A549 (cell line): ENCODE results near the gene DPP10. TPM values are rescaled to one million over a fixed set of nuclear protein-coding genes. Genes with fewer than 3 reads are reported as not detected.

Experiments
- ATAC-seq, 2 experiments: fragments of 200-7000 bp in 1 of 2; fragments of >200 bp in 1 of 2; cut with Nextera tagmentation in 1 of 2; cut with Tn5 transposase in 1 of 2; 3 replicates each; pipeline versions ENCODE4 v1.8.0 to v1.9.1; 2018 to 2020; ENCODE audit warnings: mild to moderate bottlenecking in 1 of 2, moderate library complexity in 1 of 2
- CTCF ChIA-PET: fragments of 300-600 bp; sonication (Branson Sonifier 250); formaldehyde crosslinking; extraction: SDS; loops from one replicate; lab custom pipeline; 2021; ENCODE audit warnings: antibody characterized with exemption, inconsistent platforms; lab: Yijun Ruan, JAX
- POLR2A ChIA-PET: fragments of 350-600 bp; formaldehyde crosslinking; extraction: SDS; loops from one replicate; lab custom pipeline; 2021; ENCODE audit warnings: antibody characterized with exemption, inconsistent platforms; lab: Yijun Ruan, JAX
- DNase-seq, 2 experiments: peaks; one replicate each; pipeline versions ENCODE4 v3.0.0 to v3.0.0-alpha.2; 2011 to 2016; ENCODE audit warnings: low read depth in 1 of 2, low spot score in 1 of 2
- FAIRE-seq: peaks from 2 replicates; lab custom pipeline; 2011; peaks lifted over from hg19 to GRCh38; lab: Jason Lieb, UNC
- H3K27ac ChIP-seq, 2 experiments: fragments of >200 bp; sonication (Bioruptor Twin); formaldehyde crosslinking; 3 replicates each; pipeline ENCODE4 v1.5.1; 2016 to 2017
- H3K4me1 ChIP-seq: fragments of >200 bp; sonication (Bioruptor Twin); formaldehyde crosslinking; 3 replicates; pipeline ENCODE4 v1.6.1; 2016
- H3K4me2 ChIP-seq: fragments of >200 bp; sonication (Bioruptor Twin); formaldehyde crosslinking; 3 replicates; pipeline ENCODE4 v1.6.1; 2016
- H3K4me3 ChIP-seq: fragments of >200 bp; sonication (Bioruptor Twin); formaldehyde crosslinking; 3 replicates; pipeline ENCODE4 v1.5.1; 2016
- H3K9me3 ChIP-seq: fragments of >200 bp; sonication (Bioruptor Twin); formaldehyde crosslinking; 3 replicates; pipeline ENCODE4 v1.6.1; 2016
- BHLHE40 ChIP-seq: IDR thresholded peaks from 2 replicates; pipeline ENCODE4 v1.6.1; 2012; ENCODE audit warnings: low read depth, low read length, inconsistent platforms
- CBX2 ChIP-seq: fragments of 200-600 bp; sonication (generic); IDR thresholded peaks from 2 replicates; pipeline ENCODE4 v1.6.1; 2016; ENCODE audit warnings: low read depth, mild to moderate bottlenecking, borderline replicate concordance
- FOXS1 ChIP-seq: fragments of 250-450 bp; sonication (Bioruptor Pico); IDR thresholded peaks from 2 replicates; pipeline ENCODE4 v1.5.0; 2020; ENCODE audit warnings: mild to moderate bottlenecking, moderate library complexity
- HOXA7 ChIP-seq: fragments of 250-450 bp; sonication (Bioruptor Pico); IDR thresholded peaks from 2 replicates; pipeline ENCODE4 v1.5.0; 2020; ENCODE audit warnings: mild to moderate bottlenecking, moderate library complexity
- HOXB13 ChIP-seq: fragments of 250-450 bp; sonication (Bioruptor Pico); IDR thresholded peaks from 2 replicates; pipeline ENCODE4 v1.5.0; 2020; ENCODE audit warnings: low read depth, mild to moderate bottlenecking, moderate library complexity
- JUN ChIP-seq, 2 experiments: fragments of >200 bp; sonication (Bioruptor Twin); formaldehyde crosslinking; IDR thresholded peaks; 2 replicates in 1 of 2; 3 replicates in 1 of 2; pipeline ENCODE4 v1.6.1; 2016 to 2017
- JUNB ChIP-seq: fragments of >200 bp; sonication (Bioruptor Twin); formaldehyde crosslinking; IDR thresholded peaks from 2 replicates; pipeline ENCODE4 v1.6.1; 2016
- NFE2L2 ChIP-seq: fragments of 150-350 bp; conservative IDR thresholded peaks from 2 replicates; pipeline ENCODE4 v1.6.1; 2014; ENCODE audit warnings: low read length
- NPAS2 ChIP-seq: fragments of 250-450 bp; sonication (Bioruptor Pico); IDR thresholded peaks from 2 replicates; pipeline ENCODE4 v1.8.0; 2022; ENCODE audit warnings: mild to moderate bottlenecking, moderate library complexity, borderline replicate concordance
- RNF2 ChIP-seq: fragments of 200-600 bp; sonication (generic); IDR thresholded peaks from 2 replicates; pipeline ENCODE4 v1.6.1; 2016; ENCODE audit warnings: low read depth, mild to moderate bottlenecking, antibody characterized with exemption, moderate library complexity, borderline replicate concordance
- ZFP36 ChIP-seq: fragments of 450-650 bp; IDR thresholded peaks from 2 replicates; pipeline ENCODE4 v1.6.1; 2014; ENCODE audit warnings: borderline replicate concordance; ENCODE audit not compliant: partially characterized antibody
- ZNF302 ChIP-seq: fragments of 250-450 bp; sonication (Bioruptor Pico); IDR thresholded peaks from 2 replicates; pipeline ENCODE4 v1.9.0; 2021; ENCODE audit warnings: inconsistent platforms, mild to moderate bottlenecking, moderate library complexity
- ZSCAN20 ChIP-seq: fragments of 250-450 bp; sonication (Bioruptor Pico); IDR thresholded peaks from 2 replicates; pipeline ENCODE4 v1.8.0; 2022; ENCODE audit warnings: mild to moderate bottlenecking, moderate library complexity
- WGBS: methylation state at CpG from one replicate; pipeline ENCODE4 v1.1.6; 2017; ENCODE audit errors: missing lambda C conversion rate; 5-methylcytosine and 5-hydroxymethylcytosine counted together
- polyA plus RNA-seq, 4 experiments: library from polyadenylated mRNA; depleted of rRNA in 3 of 4; stranded (reverse); fragments of >200 nt; fragmentation: RNase III in 1 of 4; extraction: RNeasy Plus Mini Kit Qiagen cat#74134 plus additional on column Dnase treatment in 1 of 4; gene quantifications; 2 replicates in 3 of 4; 3 replicates in 1 of 4; pipeline ENCODE4 v1.2.3, GENCODE V29; 2011 to 2017
- TF ChIP-seq, protein P1 (sequence below): fragments of 250-450 bp; sonication (Bioruptor Pico); IDR thresholded peaks from 2 replicates; pipeline ENCODE4 v1.5.0; 2021; ENCODE audit warnings: mild to moderate bottlenecking, moderate library complexity, borderline replicate concordance
- TF ChIP-seq, protein P2 (sequence below): fragments of >200 bp; sonication (Bioruptor Twin); formaldehyde crosslinking; IDR thresholded peaks from 3 replicates; pipeline ENCODE4 v1.6.1; 2016
- TF ChIP-seq, protein P3 (sequence below): fragments of 250-450 bp; sonication (Bioruptor Pico); IDR thresholded peaks from 2 replicates; pipeline ENCODE4 v1.5.0; 2020; ENCODE audit warnings: low read depth, mild to moderate bottlenecking, moderate library complexity
- TF ChIP-seq, protein P4 (sequence below): fragments of 450-650 bp; IDR thresholded peaks from 2 replicates; pipeline ENCODE4 v1.6.1; 2014; ENCODE audit warnings: antibody characterized with exemption

Gene DPP10
- polyA plus RNA-seq, 2 of the 4 experiments (the other 2 are of a cell fraction) = not detected

DNA sequence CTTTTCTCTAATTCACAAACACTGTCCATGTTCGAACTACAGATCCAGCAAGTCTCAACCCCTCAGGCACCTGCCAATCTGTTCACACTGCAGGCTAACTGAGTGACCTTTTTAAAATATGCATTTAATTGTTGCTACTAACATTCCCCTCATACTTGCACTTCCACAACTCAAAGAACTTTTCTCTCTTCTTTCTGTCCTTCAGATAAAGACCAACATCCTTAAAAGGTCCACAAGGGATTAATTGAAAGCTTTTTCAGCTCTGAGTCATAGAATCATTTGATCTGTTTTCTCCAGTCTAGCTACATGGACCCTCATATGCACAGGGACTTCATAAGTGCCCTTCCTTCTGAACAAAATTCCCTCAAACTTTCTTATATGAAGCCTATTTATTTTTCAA is 1321.2 kb downstream of the DPP10 start:
- DNase-seq (no peak), FAIRE-seq (no peak)
- POLR2A ChIA-PET = no interaction called here
- H3K9me3 ChIP-seq = no peaks in the 10 kb centered on the region
- H3K4me3 ChIP-seq = no peak overlapping the region
- H3K4me2 ChIP-seq = no peak overlapping the region
- H3K27ac ChIP-seq = no peak overlapping the region
- H3K4me1 ChIP-seq = no peaks in the 10 kb centered on the region
- WGBS = 0% methylated on average over 1 of the region's 1 CpG
- TF ChIP-seq ZNF302 (CRISPR knock-in tag) = no peak
- TF ChIP-seq ZSCAN20 (CRISPR knock-in tag) = no peak
- TF ChIP-seq, protein P1, sequence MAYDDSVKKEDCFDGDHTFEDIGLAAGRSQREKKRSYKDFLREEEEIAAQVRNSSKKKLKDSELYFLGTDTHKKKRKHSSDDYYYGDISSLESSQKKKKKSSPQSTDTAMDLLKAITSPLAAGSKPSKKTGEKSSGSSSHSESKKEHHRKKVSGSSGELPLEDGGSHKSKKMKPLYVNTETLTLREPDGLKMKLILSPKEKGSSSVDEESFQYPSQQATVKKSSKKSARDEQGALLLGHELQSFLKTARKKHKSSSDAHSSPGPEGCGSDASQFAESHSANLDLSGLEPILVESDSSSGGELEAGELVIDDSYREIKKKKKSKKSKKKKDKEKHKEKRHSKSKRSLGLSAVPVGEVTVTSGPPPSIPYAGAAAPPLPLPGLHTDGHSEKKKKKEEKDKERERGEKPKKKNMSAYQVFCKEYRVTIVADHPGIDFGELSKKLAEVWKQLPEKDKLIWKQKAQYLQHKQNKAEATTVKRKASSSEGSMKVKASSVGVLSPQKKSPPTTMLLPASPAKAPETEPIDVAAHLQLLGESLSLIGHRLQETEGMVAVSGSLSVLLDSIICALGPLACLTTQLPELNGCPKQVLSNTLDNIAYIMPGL (CRISPR knock-in tag) = no peak
- TF ChIP-seq ZFP36 = no peak
- TF ChIP-seq BHLHE40 = no peak
- no peak for TF ChIP-seq JUNB
- no peak for TF ChIP-seq RNF2
- TF ChIP-seq, protein P2, sequence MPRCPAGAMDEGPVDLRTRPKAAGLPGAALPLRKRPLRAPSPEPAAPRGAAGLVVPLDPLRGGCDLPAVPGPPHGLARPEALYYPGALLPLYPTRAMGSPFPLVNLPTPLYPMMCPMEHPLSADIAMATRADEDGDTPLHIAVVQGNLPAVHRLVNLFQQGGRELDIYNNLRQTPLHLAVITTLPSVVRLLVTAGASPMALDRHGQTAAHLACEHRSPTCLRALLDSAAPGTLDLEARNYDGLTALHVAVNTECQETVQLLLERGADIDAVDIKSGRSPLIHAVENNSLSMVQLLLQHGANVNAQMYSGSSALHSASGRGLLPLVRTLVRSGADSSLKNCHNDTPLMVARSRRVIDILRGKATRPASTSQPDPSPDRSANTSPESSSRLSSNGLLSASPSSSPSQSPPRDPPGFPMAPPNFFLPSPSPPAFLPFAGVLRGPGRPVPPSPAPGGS = no peak
- TF ChIP-seq NPAS2 (CRISPR knock-in tag) = no peak
- TF ChIP-seq, all 56 proteins: peak for 0
- ATAC-seq = no peak
- CTCF ChIA-PET = no interaction called here

DNA sequence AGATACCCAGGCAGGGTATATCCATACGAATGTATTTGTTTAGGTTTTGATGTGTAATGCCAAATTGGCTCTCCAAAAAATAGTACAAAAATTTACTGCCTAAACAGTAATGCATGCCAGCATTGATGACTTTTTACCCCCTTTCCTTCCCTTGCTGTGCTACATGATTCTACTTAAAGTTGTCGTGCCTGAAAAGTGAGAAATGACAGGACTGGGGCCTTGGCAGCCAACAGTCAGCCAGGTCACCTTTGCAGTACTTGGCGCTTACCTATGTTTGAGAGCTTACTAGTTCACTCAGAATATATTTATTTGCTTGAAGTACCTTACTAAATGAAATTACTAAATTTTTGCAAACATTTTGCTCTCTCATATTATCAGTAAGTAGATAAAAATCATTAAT is 1329.1 kb downstream of the DPP10 start:
- ChIA-PET POLR2A (no interaction called here), CTCF (no interaction called here)
- H3K27ac ChIP-seq = no peak overlapping the region
- H3K9me3 ChIP-seq = no peaks in the 10 kb centered on the region
- H3K4me2 ChIP-seq = no peak overlapping the region
- H3K4me1 ChIP-seq = no peaks in the 10 kb centered on the region
- 10% methylated on average over 3 of the region's 3 CpGs for WGBS
- H3K4me3 ChIP-seq = no peak overlapping the region
- no peak for FAIRE-seq
- TF ChIP-seq BHLHE40 (no peak), NFE2L2 (no peak), ZSCAN20 (CRISPR knock-in tag) (no peak), CBX2 (no peak), HOXB13 (CRISPR knock-in tag) (no peak)
- TF ChIP-seq, protein P3, sequence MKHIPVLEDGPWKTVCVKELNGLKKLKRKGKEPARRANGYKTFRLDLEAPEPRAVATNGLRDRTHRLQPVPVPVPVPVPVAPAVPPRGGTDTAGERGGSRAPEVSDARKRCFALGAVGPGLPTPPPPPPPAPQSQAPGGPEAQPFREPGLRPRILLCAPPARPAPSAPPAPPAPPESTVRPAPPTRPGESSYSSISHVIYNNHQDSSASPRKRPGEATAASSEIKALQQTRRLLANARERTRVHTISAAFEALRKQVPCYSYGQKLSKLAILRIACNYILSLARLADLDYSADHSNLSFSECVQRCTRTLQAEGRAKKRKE (CRISPR knock-in tag) = no peak
- DNase-seq = no peak
- no peak for ATAC-seq

DNA sequence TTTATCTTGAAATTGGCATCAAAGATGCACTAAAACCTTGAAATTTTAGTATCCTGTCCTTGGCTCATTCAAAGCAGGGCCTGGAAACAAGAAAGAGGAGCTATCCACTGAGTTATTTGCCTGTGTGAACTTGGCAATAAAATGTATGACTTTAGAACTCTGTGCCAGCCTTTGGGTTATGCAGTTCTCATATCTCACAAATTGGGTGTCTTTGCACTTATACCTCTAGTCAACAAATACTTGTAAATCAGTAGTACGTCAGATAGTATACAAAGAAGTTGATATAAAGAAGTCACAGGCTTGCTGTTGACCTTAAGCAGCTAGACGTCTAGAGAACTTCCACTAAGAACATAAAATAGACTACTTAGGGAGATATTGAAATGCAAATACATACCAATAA is 1331.9 kb downstream of the DPP10 start:
- no peak for DNase-seq
- CTCF ChIA-PET = no interaction called here
- WGBS = 5% methylated on average over 2 of the region's 2 CpGs
- H3K4me3 ChIP-seq = no peak overlapping the region
- no peak for ATAC-seq
- TF ChIP-seq HOXA7 (CRISPR knock-in tag) (no peak), FOXS1 (CRISPR knock-in tag) (no peak), HOXB13 (CRISPR knock-in tag) (no peak), JUN (IDR thresholded peaks at IDR 0.05) (no peak)
- TF ChIP-seq, protein P4, sequence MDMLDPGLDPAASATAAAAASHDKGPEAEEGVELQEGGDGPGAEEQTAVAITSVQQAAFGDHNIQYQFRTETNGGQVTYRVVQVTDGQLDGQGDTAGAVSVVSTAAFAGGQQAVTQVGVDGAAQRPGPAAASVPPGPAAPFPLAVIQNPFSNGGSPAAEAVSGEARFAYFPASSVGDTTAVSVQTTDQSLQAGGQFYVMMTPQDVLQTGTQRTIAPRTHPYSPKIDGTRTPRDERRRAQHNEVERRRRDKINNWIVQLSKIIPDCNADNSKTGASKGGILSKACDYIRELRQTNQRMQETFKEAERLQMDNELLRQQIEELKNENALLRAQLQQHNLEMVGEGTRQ = no peak
- TF ChIP-seq, all 56 proteins: peak for 0
- Histone ChIP-seq H3K9me3 (no peaks in the 10 kb centered on the region), H3K27ac (no peak overlapping the region), H3K4me1 (no peaks in the 10 kb centered on the region), H3K4me2 (no peak overlapping the region)
- FAIRE-seq = no peak
- POLR2A ChIA-PET = no interaction called here
